NCI-H446 (cell line): Measurements from ENCODE around the gene MPP2.
"Not testable (repeated sequence)": the region's sequence is repeated elsewhere in the genome, so short reads cannot be mapped to it uniquely, and the experiment has no call there.

Experiments used
- DNase-seq, 2 experiments: peaks; one replicate each; lab custom pipeline; 2025; lab: John Stamatoyannopoulos, UW

MPP2 gene

DNA sequence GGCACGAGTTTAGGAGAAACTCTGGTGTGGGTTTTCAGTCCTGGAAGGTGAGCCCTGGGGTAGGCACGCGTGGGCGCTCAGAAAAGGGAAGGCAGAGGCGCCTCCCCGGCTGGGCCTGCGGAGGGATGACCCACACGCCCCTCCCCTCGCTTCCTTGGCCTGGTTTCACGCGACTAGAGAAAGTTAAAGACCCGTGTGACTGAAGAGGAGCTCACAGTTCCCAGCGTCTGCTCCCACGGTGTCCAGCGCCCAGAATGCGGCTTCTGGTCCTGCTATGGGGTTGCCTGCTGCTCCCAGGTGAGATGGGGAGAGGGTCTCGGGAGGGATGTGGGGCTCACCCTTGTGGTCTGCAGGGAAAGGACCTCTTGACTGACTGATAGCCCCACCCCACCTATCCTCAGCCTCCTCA is 60.4 kb downstream of the MPP2 start, which contains the start of gene CD300LG:
CD300LG (plus strand) TSS at position 214 of the 409 bp plus-strand sequence; CDS start at position 255, 41 bp downstream.
- DNase-seq: no peak

DNA sequence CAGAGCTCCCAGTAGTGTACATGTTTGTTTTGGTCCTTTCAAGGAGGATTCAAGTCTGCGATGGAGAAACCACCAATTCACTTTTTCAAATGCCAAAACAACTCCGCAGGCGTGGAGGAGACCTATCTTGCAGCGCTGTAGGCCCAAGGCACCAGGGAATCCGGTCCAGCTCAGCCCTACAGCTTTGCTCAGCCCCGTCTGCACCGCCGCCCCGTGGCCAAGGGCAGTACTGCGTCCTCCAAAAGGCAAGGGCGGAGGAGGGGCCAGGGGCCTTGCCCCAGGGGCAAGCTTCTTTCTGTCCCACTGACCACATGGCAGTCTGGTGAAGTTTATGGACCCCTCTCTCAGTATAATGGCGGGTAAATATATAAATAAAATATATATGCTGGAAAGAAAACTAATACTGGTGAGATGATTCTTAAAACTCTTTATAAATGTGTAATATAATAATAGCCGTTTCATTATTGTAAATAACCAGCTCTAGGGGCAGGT is 61.1 kb downstream of the MPP2 start:
- DNase-seq: peak; percentile 5 to 70

DNA sequence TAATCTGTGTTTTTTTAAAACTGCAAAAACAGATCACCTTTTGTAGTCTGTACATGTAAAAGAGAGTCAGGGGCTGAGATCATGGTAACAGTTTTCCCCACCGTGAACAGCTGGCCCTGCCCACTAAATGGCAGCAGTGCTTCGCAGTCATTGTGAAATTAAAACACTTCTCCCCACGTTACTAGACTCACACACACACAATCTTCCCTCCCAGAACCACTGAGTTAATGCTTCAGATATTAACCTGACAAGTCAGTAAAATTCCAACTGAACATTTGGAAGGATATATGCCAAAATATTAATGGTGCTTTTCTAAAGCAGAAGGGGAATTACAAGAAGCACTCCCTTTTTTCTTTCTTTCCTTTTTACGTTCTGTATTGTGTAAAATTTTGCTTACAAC is 61.6 kb downstream of the MPP2 start:
- no peak for DNase-seq

DNA sequence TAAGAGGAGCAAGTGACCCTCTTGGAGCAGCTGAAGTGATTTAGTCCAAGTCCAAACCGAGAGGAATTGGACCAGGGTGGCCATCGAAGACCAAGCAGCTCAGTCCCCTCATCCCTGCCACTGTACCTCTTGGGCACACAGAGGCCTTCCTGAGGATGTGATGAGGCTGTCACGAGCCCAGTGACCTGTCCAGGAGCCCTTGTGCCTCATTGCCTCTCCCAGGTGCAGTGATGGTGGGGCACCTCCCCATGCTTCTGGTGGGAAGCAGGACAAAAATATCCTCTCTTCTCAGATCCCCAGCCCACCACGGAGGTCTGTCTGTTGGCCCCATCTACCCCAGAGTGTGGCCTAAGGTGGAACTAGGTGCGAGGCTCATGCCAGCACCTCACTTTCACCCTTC is 63.1 kb downstream of the MPP2 start:
- DNase-seq: no peak

DNA sequence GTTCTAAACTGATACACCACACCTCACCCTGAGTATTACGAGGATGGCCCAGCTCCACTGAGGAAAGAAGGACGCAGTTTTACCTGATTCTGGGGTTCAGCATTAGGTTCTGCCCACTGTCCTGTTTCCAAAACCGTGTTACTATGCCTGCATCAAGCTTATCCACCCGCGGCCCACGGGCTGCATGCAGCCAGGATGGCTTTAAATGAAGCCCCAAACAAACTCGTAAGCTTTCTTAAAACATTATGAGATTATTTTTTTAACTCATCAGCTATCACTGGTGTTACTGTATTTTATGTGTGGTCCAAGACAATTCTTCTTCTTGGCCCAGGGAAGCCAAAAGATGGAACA is 64.4 kb downstream of the MPP2 start:
- no peak for DNase-seq

DNA sequence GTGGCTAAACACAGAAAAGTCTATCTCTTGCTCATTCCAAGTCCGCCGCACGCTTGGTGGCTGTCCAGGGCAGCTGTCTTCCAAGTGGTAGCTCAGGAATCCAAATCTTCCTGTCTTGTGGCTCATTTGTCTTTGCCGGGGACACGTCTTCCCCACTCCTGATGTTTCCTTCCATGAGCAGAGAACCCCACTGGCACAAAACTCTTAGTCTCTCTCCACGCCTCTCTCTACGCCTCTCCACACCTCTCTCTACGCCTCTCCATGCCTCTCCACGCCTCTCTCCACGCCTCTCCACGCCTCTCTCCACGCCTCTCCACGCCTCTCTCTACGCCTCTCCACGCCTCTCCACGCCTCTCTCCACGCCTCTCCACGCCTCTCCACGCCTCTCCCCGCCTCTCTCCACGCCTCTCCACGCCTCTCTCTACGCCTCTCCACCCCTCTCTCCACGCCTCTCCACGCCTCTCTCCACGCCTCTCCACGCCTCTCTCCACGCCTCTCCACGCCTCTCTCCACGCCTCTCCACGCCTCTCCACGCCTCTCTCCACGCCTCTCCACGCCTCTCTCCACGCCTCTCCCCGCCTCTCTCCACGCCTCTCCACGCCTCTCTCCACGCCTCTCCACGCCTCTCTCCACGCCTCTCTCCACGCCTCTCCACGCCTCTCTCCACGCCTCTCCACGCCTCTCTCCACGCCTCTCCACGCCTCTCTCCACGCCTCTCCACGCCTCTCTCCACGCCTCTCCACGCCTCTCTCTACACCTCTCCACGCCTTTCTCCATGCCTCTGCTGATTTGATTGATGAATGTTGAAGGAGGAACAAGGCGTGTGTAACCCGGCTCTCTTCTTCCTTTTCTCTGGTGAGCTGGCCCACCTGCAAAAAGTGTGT is 65.0 kb downstream of the MPP2 start:
- DNase-seq: not testable (repeated sequence)

DNA sequence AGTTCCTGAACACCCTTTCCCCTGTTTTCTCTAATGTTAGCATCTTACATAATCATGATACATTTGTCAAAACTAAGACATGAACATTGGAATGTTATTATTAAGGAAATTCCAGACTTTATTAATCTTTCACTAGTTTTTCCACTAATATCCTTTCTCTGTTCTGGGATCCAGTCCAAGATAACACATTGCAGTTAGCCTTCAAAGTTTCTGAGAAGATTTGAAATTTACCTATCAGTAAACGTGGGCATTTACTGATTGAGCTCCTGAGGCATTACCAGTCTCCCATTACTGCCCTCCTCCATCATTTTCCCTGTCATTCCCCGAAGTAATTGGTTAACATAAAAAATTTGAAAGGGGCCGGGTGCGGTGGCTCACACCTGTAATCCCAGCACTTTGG is 66.1 kb downstream of the MPP2 start:
- no peak for DNase-seq

DNA sequence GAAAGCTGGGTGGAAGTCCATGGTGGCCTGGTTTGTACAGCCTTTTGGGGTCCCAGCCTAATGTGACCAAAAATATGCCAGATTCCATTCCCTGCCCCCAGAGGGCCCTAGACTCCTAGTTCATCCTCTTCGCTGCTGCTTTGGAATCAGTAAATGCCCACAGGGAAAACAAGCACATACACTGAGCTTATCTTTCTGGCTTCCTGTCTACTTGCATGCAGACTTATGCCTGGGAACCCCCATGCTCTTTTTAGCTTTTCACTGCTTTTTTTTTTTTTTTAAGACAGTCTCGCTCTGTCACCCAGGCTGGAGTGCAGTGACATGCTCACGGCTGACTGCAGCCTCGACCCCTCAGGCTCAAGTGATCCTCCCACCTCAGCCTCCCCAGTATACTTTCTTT is 66.5 kb downstream of the MPP2 start:
- DNase-seq: no peak

DNA sequence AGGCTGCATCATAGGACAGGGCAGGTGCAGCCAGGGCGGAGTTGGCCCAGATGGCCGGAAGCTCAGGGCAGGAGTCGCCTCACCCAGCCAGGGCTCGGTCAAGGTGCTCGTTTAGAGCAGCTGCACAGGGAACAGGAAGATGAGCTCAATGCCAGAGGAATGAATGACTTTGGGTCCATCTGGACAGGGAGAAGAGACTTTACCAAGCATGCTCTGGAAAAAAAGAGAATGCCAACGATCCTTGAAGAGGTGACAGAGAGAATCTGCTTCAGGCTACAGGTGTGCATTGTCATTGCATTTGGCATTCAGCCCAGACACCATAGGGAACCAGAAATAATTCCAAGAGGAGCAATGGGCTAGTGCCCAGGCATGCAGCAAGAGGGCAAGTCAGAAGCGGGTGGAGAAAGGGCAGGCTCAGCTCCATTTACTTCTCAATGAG is 67.6 kb downstream of the MPP2 start:
- DNase-seq: peak in 1 of 2 experiments; percentile 19

DNA sequence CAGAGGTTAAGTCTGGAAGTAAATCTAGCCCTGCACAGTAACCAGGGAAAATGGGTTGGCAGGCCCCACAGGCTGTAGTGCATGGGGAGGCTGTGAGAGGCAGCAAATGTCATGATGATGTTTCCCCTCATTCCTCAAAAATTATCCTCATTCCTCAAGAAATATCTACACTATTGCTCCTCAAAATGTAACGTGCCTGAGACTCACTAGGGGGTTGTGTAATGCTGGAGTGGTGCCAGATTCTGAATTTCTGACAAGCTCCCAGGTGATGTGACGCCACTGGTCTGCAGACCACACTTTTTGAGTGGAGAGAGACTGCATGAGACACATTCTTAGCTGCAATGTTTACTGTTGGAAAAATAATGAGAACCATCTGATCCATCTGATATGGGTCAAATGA is 73.2 kb downstream of the MPP2 start:
- DNase-seq: no peak

DNA sequence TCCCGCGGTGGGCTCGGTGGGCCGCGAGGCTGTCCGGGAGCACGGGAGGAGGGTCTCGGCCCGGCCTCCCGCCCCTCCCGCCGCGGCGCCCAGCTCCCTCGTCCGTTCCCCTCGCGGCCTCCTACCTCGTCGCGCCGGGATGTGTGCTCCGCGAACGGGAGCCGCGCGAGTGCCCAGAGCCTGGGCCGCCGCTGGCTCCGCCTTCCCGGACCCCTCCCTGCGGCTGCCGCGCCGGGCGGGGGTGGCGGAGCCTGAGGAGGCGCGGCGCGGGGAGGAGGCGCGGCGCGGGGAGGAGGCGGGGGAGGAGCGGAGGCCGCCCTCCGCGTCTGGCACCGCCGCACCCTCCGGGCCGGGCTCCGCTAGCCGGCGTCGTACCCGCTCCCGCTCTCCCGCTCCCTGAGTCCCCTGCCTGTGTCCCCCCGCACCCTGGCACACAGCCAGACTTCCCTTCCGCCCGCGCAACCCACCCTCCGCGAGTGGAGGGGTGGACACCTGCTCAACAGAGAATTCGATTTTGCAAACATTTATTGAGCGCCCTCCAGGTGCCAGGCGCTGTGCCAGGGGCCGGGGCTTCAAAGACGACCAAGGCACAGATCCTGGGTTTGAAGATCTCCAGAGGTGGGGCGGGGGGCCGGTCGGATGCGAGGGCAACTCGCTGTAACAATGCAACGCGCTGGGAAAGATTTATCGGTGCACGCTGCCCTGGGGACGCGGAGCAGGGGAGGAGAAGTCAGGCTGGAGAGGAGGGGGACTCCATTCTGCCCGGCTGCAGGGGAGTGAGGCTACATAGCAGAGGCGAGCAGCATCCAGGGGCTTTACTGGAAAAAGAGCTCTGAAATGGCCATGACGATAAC is 74.1 kb downstream of the MPP2 start, which contains the start of gene MPP3:
MPP3 (minus strand) TSS at position 171 of the 854 bp plus-strand sequence. CDS start 1,240 bp downstream, outside the sequence.
- DNase-seq: peak; percentile 41 to 78

DNA sequence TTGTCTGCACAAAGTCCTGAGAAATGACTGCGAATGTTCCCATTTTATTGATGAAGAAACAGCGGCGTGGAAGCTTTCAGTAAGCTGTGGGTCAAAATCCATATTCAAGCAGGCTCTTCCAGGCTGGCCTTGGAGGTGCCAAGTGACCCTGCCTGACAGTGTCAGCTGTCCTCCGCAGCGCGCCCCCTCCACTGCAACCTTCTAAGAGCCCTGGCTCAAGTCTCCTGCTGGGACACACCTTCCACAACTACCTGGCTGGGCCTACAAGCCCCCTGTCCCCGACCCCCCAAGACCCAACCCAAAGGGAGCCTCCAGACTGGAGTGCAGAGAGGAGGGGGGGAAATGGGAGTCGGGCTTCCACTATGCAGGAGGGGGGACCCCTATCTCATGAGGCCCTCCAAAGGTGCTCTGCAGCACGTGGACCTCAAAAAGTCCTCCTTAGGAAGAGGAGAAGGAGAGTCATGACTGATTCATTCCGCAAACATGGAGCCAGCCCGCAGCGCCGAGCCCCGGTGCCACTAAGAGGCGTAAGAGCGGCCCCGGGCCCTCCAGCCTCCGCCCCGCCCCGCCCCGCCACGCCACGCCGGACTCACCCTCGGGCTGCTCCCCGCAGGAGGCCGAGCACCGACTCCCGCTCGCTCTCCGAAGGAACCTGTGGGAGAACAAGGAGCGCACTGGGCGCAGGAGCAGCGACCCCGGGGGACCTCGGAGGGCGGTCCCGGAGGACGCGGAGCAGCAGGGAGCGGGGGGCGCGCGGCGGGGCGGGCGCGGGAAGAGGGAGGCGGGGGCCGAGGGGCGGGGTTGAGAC is 75.0 kb downstream of the MPP2 start:
- DNase-seq: peak in 1 of 2 experiments; percentile 35

DNA sequence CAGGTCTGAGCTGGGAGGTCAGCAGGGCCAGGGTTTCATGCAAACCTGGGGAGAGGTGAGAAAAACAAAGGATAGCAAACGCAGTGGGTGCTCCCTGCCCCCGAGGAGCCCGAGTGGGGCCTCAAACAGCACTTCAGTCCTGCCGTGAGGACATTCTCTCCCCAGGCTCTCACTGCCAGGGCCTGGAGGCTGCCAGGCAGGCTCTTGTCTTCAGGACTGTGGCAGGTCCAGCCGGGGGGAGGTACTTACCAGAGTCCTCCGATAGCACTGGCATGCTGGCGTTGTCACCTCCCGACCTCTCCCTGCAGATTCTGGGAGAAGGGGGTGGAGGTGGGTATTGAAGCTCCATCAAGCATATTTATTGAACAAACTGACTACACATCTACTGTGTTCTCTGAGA is 75.7 kb downstream of the MPP2 start:
- no peak for DNase-seq

DNA sequence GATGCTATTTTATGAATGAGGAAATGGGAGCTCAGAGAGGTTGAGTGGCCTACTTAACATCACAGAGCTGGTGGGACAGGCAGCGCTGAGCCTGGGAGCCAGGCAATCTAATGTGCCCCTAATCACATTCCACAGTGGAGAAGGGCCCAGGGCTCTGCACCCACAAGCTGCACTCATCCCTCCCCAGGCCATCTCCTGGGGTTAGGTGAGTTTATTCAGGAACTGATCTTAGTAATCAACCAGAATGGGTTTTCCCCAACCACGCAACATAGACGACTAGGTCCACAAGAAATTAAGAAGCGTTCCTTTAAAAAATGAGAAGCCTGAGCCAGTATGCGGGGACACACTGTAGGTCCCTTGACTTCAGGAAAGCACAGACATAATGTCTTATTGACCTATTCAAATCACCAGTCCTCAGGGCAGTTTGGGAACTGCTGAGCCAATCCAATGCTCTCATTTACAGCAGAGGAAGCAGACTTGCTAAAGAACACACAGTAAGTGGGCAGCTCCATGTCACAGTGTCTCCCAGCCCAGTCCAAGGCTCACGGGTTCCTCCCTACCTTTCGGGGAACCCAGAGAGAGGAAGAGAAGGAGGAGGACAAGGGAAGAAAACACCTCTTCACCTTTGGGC is 76.7 kb downstream of the MPP2 start:
- DNase-seq: no peak

DNA sequence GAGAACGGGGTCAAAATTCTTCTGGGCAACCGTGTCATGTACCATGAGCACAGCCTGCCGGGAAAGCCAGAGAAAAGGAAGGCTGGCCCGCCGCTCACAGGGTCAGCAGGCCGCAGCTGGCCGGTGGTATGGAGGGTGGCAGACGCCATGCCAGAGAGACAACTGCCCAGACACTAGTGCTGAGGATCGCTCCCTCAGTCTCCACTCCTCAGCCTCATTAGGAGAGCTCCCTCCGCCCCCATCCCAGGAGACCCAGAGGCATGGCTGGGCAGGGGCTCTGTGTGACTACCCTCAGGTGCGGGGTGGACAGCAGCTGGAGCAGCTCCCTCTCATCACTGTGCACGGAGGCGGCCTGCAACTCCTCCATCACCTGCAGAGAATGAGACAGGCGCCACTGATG is 77.6 kb downstream of the MPP2 start:
- DNase-seq: no peak

DNA sequence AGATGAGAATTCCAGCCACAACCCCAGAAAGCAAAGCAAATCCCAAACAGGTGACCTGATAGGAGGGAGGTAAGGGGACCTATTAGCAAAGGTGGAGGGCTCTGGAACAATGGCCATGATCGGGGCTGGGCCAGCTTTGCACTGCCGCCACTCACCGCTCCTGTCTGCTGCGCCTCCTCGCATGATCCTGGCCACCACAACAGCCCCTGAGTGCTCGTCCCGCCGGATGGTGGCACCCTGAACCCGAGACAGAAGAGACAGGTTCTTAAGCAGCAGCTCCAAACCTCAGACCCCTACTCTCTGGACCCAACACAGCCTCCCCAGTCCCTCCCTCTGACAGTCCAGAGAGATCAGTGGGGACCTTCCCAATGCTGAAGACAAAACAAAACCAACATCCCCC is 79.7 kb downstream of the MPP2 start:
- no peak for DNase-seq

DNA sequence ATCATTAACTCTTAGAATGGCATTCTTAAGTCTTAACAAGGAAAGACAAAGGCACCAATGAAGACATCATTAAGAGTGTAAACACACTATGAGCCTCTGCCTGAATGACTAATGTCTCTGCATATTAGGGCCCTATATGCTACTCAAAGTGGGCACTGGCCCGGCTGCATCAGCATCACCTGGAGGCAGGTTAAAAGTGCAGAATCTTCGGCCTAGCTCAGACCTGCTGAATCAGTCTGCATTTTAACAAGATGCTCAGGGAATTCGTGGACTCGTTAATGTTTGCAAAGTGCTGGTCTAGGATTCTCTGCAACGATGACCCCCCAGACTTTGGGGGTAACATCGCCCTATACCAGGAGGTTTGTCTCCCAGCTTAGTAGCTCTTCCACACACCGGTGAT is 81.1 kb downstream of the MPP2 start:
- no peak for DNase-seq

DNA sequence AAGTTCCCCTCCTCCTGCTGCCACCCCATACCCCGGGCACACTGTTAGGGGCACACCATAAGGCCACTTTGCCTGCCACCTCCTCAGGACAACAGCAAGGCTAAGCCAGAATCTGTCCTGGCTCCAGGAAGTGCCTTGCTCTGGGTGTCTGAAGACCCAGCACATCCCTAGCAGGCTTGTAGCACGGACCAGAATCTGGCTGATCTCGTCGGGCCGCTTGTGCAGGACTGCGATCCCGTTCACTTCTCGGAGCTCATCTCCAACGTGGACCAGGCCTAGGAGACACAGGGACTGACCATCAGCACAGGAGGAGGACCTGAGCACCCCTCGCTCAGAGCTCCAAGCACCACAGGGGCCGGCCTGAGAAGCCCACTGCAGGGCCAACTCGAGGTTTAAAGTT is 81.8 kb downstream of the MPP2 start:
- DNase-seq: no peak
